MM.1S (cell line): ENCODE data around the gene BCR.

ENCODE experiments used
- DNase-seq: peaks from one replicate; pipeline ENCODE4 v3.0.0-alpha.2; 2015
- H2AFZ ChIP-seq: fragments of 300-600 bp; sonication (generic); 2 replicates; pipeline ENCODE4 v1.6.0; 2016; ENCODE audit warnings: antibody characterized with exemption, low read length
- H3F3A ChIP-seq: fragments of 300-600 bp; sonication (generic); 2 replicates; pipeline ENCODE4 v1.6.1; 2016; ENCODE audit warnings: mild to moderate bottlenecking, antibody characterized with exemption, low read length, moderate library complexity, mixed read lengths; ENCODE audit not compliant: insufficient read depth
- H3K27ac ChIP-seq: fragments of 300-600 bp; sonication (generic); 2 replicates; pipeline ENCODE4 v1.5.1; 2016; ENCODE audit warnings: mild to moderate bottlenecking, low read length
- H3K27me3 ChIP-seq: fragments of 300-600 bp; sonication (generic); replicated peaks from 2 replicates; pipeline ENCODE4 v1.6.0; 2016; ENCODE audit warnings: low read length; ENCODE audit not compliant: insufficient read depth
- H3K36me3 ChIP-seq: fragments of 300-600 bp; sonication (generic); replicated peaks from 2 replicates; pipeline ENCODE4 v1.6.1; 2016; ENCODE audit warnings: mild to moderate bottlenecking, low read length, mixed read lengths; ENCODE audit not compliant: insufficient read depth
- H3K4me1 ChIP-seq: fragments of 300-600 bp; sonication (generic); 2 replicates; pipeline ENCODE4 v1.6.1; 2016; ENCODE audit warnings: low read length, mixed read lengths
- H3K4me2 ChIP-seq: fragments of 300-600 bp; sonication (generic); 2 replicates; pipeline ENCODE4 v1.6.0; 2016; ENCODE audit warnings: low read depth, low read length
- H3K4me3 ChIP-seq: fragments of 300-600 bp; sonication (generic); 2 replicates; pipeline ENCODE4 v1.5.1; 2016; ENCODE audit warnings: low read length, mixed read lengths
- H3K79me2 ChIP-seq: fragments of 300-600 bp; sonication (generic); 2 replicates; pipeline ENCODE4 v1.6.1; 2016; ENCODE audit warnings: mixed run types, low read length, mixed read lengths
- H3K9ac ChIP-seq: fragments of 300-600 bp; sonication (generic); 2 replicates; pipeline ENCODE4 v1.6.1; 2016; ENCODE audit warnings: low read length, mixed read lengths
- H3K9me2 ChIP-seq: fragments of 300-600 bp; sonication (generic); replicated peaks from 2 replicates; pipeline ENCODE4 v1.6.1; 2016; ENCODE audit warnings: mild to moderate bottlenecking, low read length, mixed read lengths; ENCODE audit not compliant: insufficient read depth
- H3K9me3 ChIP-seq: fragments of 300-600 bp; sonication (generic); replicated peaks from 2 replicates; pipeline ENCODE4 v1.6.1; 2016; ENCODE audit warnings: mild to moderate bottlenecking, low read length, mixed read lengths; ENCODE audit not compliant: insufficient read depth
- H4K20me1 ChIP-seq: fragments of 300-600 bp; sonication (generic); 2 replicates; pipeline ENCODE4 v1.6.1; 2016; ENCODE audit warnings: mild to moderate bottlenecking, low read length, moderate library complexity, mixed read lengths; ENCODE audit not compliant: insufficient read depth
- EZH2 ChIP-seq: fragments of 300-600 bp; sonication (generic); optimal IDR thresholded peaks from 2 replicates; pipeline ENCODE3; 2017; ENCODE audit warnings: low read depth, mild to moderate bottlenecking, antibody characterized with exemption, low read length, mixed read lengths
- EZH2phosphoT487 ChIP-seq: fragments of 300-600 bp; sonication (generic); IDR thresholded peaks from 2 replicates; pipeline ENCODE4 v1.6.1; 2018; ENCODE audit warnings: antibody characterized with exemption, low read length
- TF ChIP-seq, protein P1 (sequence below): fragments of 300-600 bp; sonication (generic); IDR thresholded peaks from 2 replicates; pipeline ENCODE4 v1.5.1; 2016; ENCODE audit warnings: antibody characterized with exemption, low read length, mixed read lengths

Gene BCR

DNA sequence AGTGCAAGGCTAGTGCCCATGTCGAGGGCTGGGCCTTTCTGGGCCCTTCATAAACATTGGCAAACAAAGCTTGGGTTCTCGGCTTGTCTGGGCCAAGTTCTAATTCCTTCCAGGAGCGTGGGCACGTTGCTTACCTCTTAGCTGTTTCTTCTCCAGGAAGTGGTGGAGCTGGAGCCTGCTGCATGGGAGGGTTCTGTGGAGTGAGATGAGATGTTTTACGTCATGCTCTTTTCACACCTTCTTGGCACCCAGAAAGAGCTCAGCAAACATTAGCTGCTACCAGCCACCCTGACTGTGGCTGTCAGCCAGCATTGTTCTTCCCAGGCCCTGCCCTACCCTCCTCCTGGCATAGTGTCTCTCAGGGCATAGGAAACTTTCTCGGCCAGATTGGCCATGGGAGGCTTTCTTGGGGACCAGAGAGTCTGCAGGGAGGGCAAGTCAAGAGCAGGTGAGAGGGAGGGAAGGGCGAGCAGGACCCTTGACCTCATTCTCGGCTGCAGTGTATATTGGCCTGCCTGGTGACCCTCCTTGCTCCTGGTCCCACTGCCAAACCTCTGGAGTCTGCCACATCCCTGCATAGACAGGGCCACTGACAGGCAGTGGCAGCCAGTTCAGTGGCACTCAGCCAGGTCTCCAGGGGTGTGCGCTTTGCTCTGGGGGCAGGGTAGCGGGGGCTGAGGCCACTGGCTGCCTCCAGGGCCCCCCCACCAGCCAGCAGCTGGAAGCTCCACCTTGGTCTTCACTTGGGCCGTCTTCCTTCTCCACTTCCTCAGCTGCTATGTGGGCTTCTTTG is 98.8 kb downstream of the BCR start:
- no peaks in the 10 kb centered on the region for H3K36me3 ChIP-seq
- H2AFZ ChIP-seq = no peak overlapping the region
- peaks cover 51% of the 10 kb centered on the region for H3K79me2 ChIP-seq
- H3K4me3 ChIP-seq = no peak overlapping the region
- TF ChIP-seq, protein P1, sequence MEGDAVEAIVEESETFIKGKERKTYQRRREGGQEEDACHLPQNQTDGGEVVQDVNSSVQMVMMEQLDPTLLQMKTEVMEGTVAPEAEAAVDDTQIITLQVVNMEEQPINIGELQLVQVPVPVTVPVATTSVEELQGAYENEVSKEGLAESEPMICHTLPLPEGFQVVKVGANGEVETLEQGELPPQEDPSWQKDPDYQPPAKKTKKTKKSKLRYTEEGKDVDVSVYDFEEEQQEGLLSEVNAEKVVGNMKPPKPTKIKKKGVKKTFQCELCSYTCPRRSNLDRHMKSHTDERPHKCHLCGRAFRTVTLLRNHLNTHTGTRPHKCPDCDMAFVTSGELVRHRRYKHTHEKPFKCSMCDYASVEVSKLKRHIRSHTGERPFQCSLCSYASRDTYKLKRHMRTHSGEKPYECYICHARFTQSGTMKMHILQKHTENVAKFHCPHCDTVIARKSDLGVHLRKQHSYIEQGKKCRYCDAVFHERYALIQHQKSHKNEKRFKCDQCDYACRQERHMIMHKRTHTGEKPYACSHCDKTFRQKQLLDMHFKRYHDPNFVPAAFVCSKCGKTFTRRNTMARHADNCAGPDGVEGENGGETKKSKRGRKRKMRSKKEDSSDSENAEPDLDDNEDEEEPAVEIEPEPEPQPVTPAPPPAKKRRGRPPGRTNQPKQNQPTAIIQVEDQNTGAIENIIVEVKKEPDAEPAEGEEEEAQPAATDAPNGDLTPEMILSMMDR = no peak
- TF ChIP-seq EZH2 (no peak), EZH2phosphoT487 (no peak)
- no peak overlapping the region for H3K27ac ChIP-seq
- peaks cover 10% of the 10 kb centered on the region; the same call in 1 of the 2 replicates for H3F3A ChIP-seq
- H3K9me3 ChIP-seq = no peaks in the 10 kb centered on the region
- DNase-seq = no peak
- no peaks in the 10 kb centered on the region for H3K9me2 ChIP-seq
- H4K20me1 ChIP-seq = no peaks in the 10 kb centered on the region
- no peak overlapping the region for H3K9ac ChIP-seq
- no peaks in the 10 kb centered on the region for H3K27me3 ChIP-seq
- no peak overlapping the region for H3K4me2 ChIP-seq
- peaks cover 23% of the 10 kb centered on the region for H3K4me1 ChIP-seq

DNA sequence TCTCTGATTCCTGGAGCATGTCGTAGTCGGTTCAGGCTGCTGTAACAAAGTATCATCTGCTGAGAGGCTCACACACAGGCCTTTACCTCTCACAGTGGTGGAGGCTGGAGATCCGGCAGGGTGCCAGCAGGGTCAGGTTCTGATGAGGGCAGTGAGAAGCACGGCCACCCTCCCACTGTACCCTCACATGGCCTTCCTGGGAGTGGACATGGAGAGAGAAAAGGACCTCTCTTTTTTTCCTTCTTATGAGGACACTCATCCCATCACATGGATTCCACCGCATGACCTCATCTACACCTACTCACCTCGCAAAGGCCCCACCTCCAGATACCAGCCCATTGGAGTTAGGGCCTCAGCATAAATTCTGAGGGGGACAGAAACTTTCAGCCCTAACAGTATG is 99.5 kb downstream of the BCR start:
- Histone ChIP-seq H3K79me2 (peaks cover 55% of the 10 kb centered on the region), H3F3A (peaks cover 10% of the 10 kb centered on the region; the same call in 1 of the 2 replicates), H3K27ac (peak overlapping the region; percentile 16; the same call in 1 of the 2 replicates), H2AFZ (no peak overlapping the region), H3K27me3 (no peaks in the 10 kb centered on the region), H3K36me3 (no peaks in the 10 kb centered on the region), H3K9me3 (no peaks in the 10 kb centered on the region), H3K4me1 (peaks cover 23% of the 10 kb centered on the region), H3K4me3 (no peak overlapping the region), H4K20me1 (no peaks in the 10 kb centered on the region), H3K9ac (no peak overlapping the region), H3K9me2 (no peaks in the 10 kb centered on the region), H3K4me2 (no peak overlapping the region)
- DNase-seq = no peak
- no peak for TF ChIP-seq EZH2
- no peak for TF ChIP-seq EZH2phosphoT487
- TF ChIP-seq, protein P1 = no peak

DNA sequence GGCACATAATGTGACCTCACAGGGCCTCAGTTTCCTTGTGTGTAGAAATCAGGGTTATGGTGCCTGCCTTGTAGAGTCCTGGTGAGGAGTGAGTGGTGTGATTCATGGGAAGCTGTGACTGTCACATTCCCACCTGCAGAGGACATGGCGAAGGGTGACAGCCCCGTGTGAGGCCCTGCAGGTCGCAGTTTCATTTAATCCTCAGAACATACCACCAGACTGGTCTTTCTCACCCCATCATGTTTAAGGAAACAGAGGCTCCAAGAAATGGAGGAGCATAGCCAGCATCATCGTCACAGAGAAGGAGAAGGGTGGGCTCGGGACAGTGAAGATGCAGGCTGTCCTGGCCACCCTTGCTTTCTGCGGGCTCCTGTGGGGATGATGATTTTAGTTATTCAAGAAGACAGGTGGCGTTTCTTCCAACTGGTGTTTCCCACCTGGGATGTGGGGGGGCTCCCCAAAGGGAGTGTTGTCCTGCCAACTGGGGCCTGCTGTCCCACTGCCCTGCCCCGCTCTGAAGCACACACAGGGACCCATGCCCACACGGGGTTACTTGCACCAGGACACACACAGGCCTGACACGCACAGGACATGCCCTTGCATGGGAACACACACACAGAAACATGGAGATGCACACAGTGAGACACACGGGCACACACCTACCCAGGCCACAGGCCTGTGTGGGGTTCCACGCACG is 100.2 kb downstream of the BCR start:
- no peaks in the 10 kb centered on the region for H3K9me3 ChIP-seq
- TF ChIP-seq EZH2 = no peak
- TF ChIP-seq EZH2phosphoT487 = no peak
- TF ChIP-seq, protein P1 = no peak
- peak overlapping the region; percentile 74; the same call in 1 of the 2 replicates for H3K27ac ChIP-seq
- H3K4me1 ChIP-seq = peaks cover 23% of the 10 kb centered on the region
- DNase-seq = no peak
- H3K27me3 ChIP-seq = no peaks in the 10 kb centered on the region
- H3K4me3 ChIP-seq = no peak overlapping the region
- H3K4me2 ChIP-seq = no peak overlapping the region
- H2AFZ ChIP-seq = no peak overlapping the region
- peak overlapping the region; percentile 26; the same call in 1 of the 2 replicates for H3K9ac ChIP-seq
- H4K20me1 ChIP-seq = no peaks in the 10 kb centered on the region
- H3K9me2 ChIP-seq = no peaks in the 10 kb centered on the region
- no peaks in the 10 kb centered on the region for H3K36me3 ChIP-seq
- peaks cover 10% of the 10 kb centered on the region; the same call in 1 of the 2 replicates for H3F3A ChIP-seq
- peaks cover 50% of the 10 kb centered on the region for H3K79me2 ChIP-seq
